Upper lobe of left lung (tissue), 4 donors: ENCODE measurements around the gene PGPEP1.

ENCODE experiments used
- POLR2A ChIP-seq, 4 donors: fragments of 450-650 bp; IDR thresholded peaks; one replicate each; pipeline ENCODE4 v1.5.1; 2016 to 2017; ENCODE audit warnings: antibody characterized with exemption in 4 of 4, mild to moderate bottlenecking in 2 of 4
- POLR2AphosphoS5 ChIP-seq, 2 donors: sonication (generic); formaldehyde crosslinking; IDR thresholded peaks; one replicate each; pipeline ENCODE4 v1.5.1; 2017; ENCODE audit warnings: antibody characterized with exemption in 2 of 2
- TF ChIP-seq, protein P1 (sequence below), 6 experiments: fragments of 450-650 bp in 4 of 6; fragments of 200-600 bp in 2 of 6; sonication (generic) in 2 of 6; IDR thresholded peaks; one replicate each; pipeline ENCODE4 v1.5.1; 2016 to 2019; ENCODE audit warnings: antibody characterized with exemption in 6 of 6

DNA sequence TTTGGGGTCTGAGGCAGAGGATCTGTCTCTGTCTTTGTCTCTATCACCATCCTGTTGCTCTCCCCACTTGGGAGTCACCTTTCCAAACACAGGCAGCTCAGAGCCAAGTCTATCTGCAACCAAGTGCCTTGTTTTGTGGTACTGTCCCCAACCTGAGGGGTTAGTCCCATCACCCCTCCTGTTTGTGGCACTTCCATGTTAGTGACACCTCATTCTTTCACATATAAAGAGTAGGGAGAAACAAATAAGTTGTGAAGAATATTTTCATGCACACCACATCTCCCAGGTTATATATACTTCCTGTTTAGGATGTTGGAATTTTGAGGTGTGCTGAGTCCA, 49.3 kb downstream of the PGPEP1 start:
- no peak for TF ChIP-seq POLR2A (IDR thresholded peaks at IDR 0.05)
- no peak for TF ChIP-seq POLR2AphosphoS5 (IDR thresholded peaks at IDR 0.05)
- TF ChIP-seq, protein P1, sequence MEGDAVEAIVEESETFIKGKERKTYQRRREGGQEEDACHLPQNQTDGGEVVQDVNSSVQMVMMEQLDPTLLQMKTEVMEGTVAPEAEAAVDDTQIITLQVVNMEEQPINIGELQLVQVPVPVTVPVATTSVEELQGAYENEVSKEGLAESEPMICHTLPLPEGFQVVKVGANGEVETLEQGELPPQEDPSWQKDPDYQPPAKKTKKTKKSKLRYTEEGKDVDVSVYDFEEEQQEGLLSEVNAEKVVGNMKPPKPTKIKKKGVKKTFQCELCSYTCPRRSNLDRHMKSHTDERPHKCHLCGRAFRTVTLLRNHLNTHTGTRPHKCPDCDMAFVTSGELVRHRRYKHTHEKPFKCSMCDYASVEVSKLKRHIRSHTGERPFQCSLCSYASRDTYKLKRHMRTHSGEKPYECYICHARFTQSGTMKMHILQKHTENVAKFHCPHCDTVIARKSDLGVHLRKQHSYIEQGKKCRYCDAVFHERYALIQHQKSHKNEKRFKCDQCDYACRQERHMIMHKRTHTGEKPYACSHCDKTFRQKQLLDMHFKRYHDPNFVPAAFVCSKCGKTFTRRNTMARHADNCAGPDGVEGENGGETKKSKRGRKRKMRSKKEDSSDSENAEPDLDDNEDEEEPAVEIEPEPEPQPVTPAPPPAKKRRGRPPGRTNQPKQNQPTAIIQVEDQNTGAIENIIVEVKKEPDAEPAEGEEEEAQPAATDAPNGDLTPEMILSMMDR (IDR thresholded peaks at IDR 0.05), result no peak
